K562 (cell line): ENCODE data around the gene TMEM217. TPM values are rescaled to one million over a fixed set of nuclear protein-coding genes. Genes with fewer than 3 reads are reported as not detected.
A peak's percentile ranks its signal among the peaks of the same experiment; 100 is the strongest.

Experiments used
- CHD2 ChIP-seq: IDR thresholded peaks from 2 replicates; pipeline ENCODE4 v1.6.1; 2011; ENCODE audit warnings: low read depth, low read length
- FOXA1 ChIP-seq: fragments of 450-650 bp; IDR thresholded peaks from 2 replicates; pipeline ENCODE4 v1.6.1; 2016; ENCODE audit warnings: mild to moderate bottlenecking, borderline replicate concordance
- HLTF ChIP-seq: fragments of 450-650 bp; IDR thresholded peaks from 2 replicates; pipeline ENCODE4 v1.6.1; 2016
- HNRNPL ChIP-seq: fragments of 200-400 bp; formaldehyde crosslinking; IDR thresholded peaks from 2 replicates; pipeline ENCODE4 v1.6.1; 2017; ENCODE audit warnings: low read depth, mild to moderate bottlenecking, low read length
- MAFK ChIP-seq: IDR thresholded peaks from 2 replicates; pipeline ENCODE4 v1.6.1; 2011; ENCODE audit warnings: low read length, improper control_type of control experiment
- MYBL2 ChIP-seq, 2 experiments: fragments of 450-650 bp in 1 of 2; sonication (generic) in 1 of 2; formaldehyde crosslinking in 1 of 2; IDR thresholded peaks; 2 replicates each; pipeline versions ENCODE4 v1.6.1 to v1.8.1; 2017 to 2022; ENCODE audit warnings: borderline replicate concordance in 1 of 2, inconsistent platforms in 1 of 2, low read depth in 1 of 2, mild to moderate bottlenecking in 1 of 2, missing genetic modification reagents in 1 of 2, moderate library complexity in 1 of 2
- NFE2 ChIP-seq: IDR thresholded peaks from 2 replicates; pipeline ENCODE4 v1.6.1; 2014; ENCODE audit warnings: antibody characterized with exemption, low read depth
- POLR2A ChIP-seq: fragments of 450-650 bp; conservative IDR thresholded peaks from 2 replicates; pipeline ENCODE4 v1.6.1; 2016
- RFX5 ChIP-seq: IDR thresholded peaks from 2 replicates; pipeline ENCODE4 v1.6.1; 2011; ENCODE audit warnings: low read depth, mild to moderate bottlenecking, improper control_type of control experiment, low read length
- SETDB1 ChIP-seq: IDR thresholded peaks from one replicate; pipeline ENCODE4 v1.6.1; 2012; ENCODE audit warnings: low read length, control low read depth, inconsistent platforms
- SMAD3 ChIP-seq: fragments of 450-650 bp; formaldehyde crosslinking; conservative IDR thresholded peaks from 2 replicates; pipeline ENCODE4 v1.4.0; 2020; ENCODE audit warnings: mild to moderate bottlenecking
- SMARCA5 ChIP-seq: fragments of 450-650 bp; IDR thresholded peaks from 2 replicates; pipeline ENCODE4 v1.6.1; 2016
- SMARCE1 ChIP-seq: fragments of 450-650 bp; IDR thresholded peaks from 2 replicates; pipeline ENCODE4 v1.7.1; 2016; ENCODE audit warnings: mild to moderate bottlenecking
- SRSF1 ChIP-seq: fragments of 200-400 bp; formaldehyde crosslinking; IDR thresholded peaks from 2 replicates; pipeline ENCODE4 v1.6.1; 2017; ENCODE audit warnings: mild to moderate bottlenecking, low read depth, low read length, moderate library complexity
- TGIF2 ChIP-seq: sonication (generic); formaldehyde crosslinking; IDR thresholded peaks from 2 replicates; pipeline ENCODE4 v1.8.1; 2022; ENCODE audit warnings: mild to moderate bottlenecking, missing genetic modification reagents, moderate library complexity
- ZBTB17 ChIP-seq: fragments of 450-650 bp; formaldehyde crosslinking; IDR thresholded peaks from 2 replicates; pipeline ENCODE4 v1.4.0; 2020; ENCODE audit warnings: mild to moderate bottlenecking
- ZNF140 ChIP-seq: fragments of 250-450 bp; sonication (Bioruptor Pico); IDR thresholded peaks from 2 replicates; pipeline ENCODE4 v1.8.0; 2021; ENCODE audit warnings: moderate library complexity, mild to moderate bottlenecking, inconsistent platforms
- ZNF217 ChIP-seq: sonication (generic); formaldehyde crosslinking; IDR thresholded peaks from 2 replicates; pipeline ENCODE4 v1.8.0; 2022; ENCODE audit warnings: mild to moderate bottlenecking, missing genetic modification reagents
- ZNF263 ChIP-seq: sonication (generic); formaldehyde crosslinking; IDR thresholded peaks from 2 replicates; pipeline ENCODE4 v1.8.0; 2022; ENCODE audit warnings: mild to moderate bottlenecking, missing genetic modification reagents, borderline replicate concordance
- ZNF436 ChIP-seq: fragments of 250-450, 450-650 bp; sonication (Bioruptor Pico); formaldehyde crosslinking; IDR thresholded peaks from 2 replicates; pipeline ENCODE4 v1.7.0; 2020; ENCODE audit warnings: mild to moderate bottlenecking
- ZNF57 ChIP-seq: fragments of 450-650 bp; formaldehyde crosslinking; IDR thresholded peaks from 2 replicates; pipeline ENCODE4 v1.4.0; 2020; ENCODE audit warnings: mild to moderate bottlenecking, moderate library complexity
- ZNF707 ChIP-seq: fragments of 250-450 bp; sonication (Bioruptor Pico); conservative IDR thresholded peaks from 2 replicates; pipeline ENCODE4 v1.8.0; 2022; ENCODE audit warnings: inconsistent platforms, mild to moderate bottlenecking, moderate library complexity
- polyA plus RNA-seq, 8 experiments: library from polyadenylated mRNA; depleted of rRNA in 4 of 8; stranded (reverse) in 5 of 8; unstranded in 3 of 8; fragments of >200 nt; fragmentation: Nextera tagmentation in 2 of 8; fragmentation: Illumina TruSeq in 1 of 8; extraction: Ambion mirVana in 2 of 8; extraction: Trizol in 1 of 8; gene quantifications; 2 replicates each; pipeline versions ENCODE4 v1.2.1 to v1.2.3, GENCODE V29; 2011 to 2014; ENCODE audit warnings: inconsistent platforms in 1 of 8, missing spikeins in 1 of 8
- total RNA-seq, 7 experiments: library from RNA; depleted of rRNA in 6 of 7; stranded (reverse); fragments of >200 nt in 6 of 7; fragmentation: Illumina TruSeq in 2 of 7; extraction: Trizol in 2 of 7; gene quantifications; 2 replicates each; pipeline versions ENCODE4 v1.2.1 to v1.2.3, GENCODE V29; 2011 to 2021; ENCODE audit warnings: low replicate concordance in 1 of 7
- TF ChIP-seq, protein P1 (sequence below): sonication (generic); formaldehyde crosslinking; IDR thresholded peaks from 2 replicates; pipeline ENCODE4 v1.8.1; 2023; ENCODE audit warnings: mild to moderate bottlenecking, missing genetic modification reagents
- TF ChIP-seq, protein P2 (sequence below): fragments of 450-650 bp; formaldehyde crosslinking; conservative IDR thresholded peaks from 2 replicates; pipeline ENCODE4 v1.4.0; 2022; ENCODE audit warnings: mild to moderate bottlenecking, missing genetic modification characterization
- TF ChIP-seq, protein P3 (sequence below), 2 experiments: IDR thresholded peaks; 2 replicates each; pipeline ENCODE4 v1.6.1; 2012; ENCODE audit warnings: improper control_type of control experiment in 2 of 2, low read depth in 2 of 2, low read length in 2 of 2, borderline replicate concordance in 1 of 2

The TMEM217 gene
- total and polyA plus RNA-seq, 9 of the 15 experiments (the other 6 are each of a cell fraction or from before 2014, with no cell fraction given), result 1.3 to 8.0 (median 1.9) TPM

DNA sequence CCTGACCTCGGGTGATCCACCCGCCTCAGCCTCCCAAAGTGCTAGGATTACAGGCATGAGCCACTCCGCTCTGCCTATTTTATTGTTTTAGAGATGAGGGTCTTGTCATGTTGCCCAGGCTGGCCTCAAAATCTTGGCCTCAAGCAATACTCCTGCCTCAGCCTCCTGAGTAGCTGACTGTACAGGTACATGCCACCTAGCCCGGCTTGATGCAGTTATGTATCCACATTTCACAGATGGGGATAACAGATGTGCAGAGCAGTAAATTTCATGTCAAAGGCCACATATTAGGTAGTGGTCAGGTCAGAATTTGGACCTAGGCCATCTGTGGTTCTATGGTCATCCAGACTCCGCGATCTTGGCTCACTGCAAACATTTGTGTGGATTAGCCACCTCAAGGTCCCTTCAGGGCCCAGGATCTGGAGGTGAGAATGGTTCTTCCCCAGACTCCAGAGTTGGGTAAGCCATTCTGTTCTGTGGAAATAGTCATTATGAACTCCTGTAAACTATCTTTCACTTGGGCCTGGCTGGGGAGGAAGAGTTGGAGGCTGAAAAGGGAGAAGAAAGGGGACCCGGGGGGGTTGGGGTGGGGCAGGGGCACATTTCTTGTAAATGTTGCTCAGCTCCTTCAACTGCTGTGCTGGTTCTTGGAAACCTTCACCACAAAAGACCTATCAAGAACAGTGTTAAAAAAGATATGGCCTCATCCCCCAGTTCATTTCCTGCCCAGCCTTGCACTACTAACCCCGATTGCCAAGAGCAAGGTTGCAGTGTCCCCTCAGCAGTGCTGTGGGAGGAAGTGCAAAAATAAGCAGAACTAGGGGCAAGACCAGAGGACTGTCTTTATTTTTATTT, 75.0 kb downstream of the TMEM217 start (continued):
- TF ChIP-seq FOXA1 (no peak), SMARCA5 (0 out of 2 replicates have a peak, but pooled peaks have one; percentile 24), NFE2 (peak; percentile 73), ZNF140 (CRISPR knock-in tag) (no peak), CHD2 (no peak; the same call in 1 of the 2 replicates), POLR2A (peak; percentile 60), HLTF (no peak), ZNF707 (CRISPR knock-in tag) (no peak; the same call in 1 of the 2 replicates), RFX5 (no peak), ZNF217 (CRISPR knock-in tag) (no peak), SMAD3 (CRISPR knock-in tag) (peak; percentile 75), MAFK (peak; percentile 68), ZNF263 (CRISPR knock-in tag) (no peak), HNRNPL (peak; percentile 78; the same call in 1 of the 2 replicates), TGIF2 (CRISPR knock-in tag) (no peak), MYBL2 (IDR thresholded peaks at IDR 0.05; ENCODE audit: low read depth) (no peak), MYBL2 (CRISPR knock-in tag; IDR thresholded peaks at IDR 0.05; ENCODE audit: borderline replicate concordance) (no peak), ZNF436 (CRISPR knock-in tag) (0 out of 2 replicates have a peak, but pooled peaks have one; percentile 22), SMARCE1 (peak; percentile 95), SRSF1 (no peak), SETDB1 (no peak), ZBTB17 (peak; percentile 87), ZNF57 (CRISPR knock-in tag) (no peak)
- TF ChIP-seq, protein P1, sequence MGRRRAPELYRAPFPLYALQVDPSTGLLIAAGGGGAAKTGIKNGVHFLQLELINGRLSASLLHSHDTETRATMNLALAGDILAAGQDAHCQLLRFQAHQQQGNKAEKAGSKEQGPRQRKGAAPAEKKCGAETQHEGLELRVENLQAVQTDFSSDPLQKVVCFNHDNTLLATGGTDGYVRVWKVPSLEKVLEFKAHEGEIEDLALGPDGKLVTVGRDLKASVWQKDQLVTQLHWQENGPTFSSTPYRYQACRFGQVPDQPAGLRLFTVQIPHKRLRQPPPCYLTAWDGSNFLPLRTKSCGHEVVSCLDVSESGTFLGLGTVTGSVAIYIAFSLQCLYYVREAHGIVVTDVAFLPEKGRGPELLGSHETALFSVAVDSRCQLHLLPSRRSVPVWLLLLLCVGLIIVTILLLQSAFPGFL (CRISPR knock-in tag), result no peak
- TF ChIP-seq, protein P2, sequence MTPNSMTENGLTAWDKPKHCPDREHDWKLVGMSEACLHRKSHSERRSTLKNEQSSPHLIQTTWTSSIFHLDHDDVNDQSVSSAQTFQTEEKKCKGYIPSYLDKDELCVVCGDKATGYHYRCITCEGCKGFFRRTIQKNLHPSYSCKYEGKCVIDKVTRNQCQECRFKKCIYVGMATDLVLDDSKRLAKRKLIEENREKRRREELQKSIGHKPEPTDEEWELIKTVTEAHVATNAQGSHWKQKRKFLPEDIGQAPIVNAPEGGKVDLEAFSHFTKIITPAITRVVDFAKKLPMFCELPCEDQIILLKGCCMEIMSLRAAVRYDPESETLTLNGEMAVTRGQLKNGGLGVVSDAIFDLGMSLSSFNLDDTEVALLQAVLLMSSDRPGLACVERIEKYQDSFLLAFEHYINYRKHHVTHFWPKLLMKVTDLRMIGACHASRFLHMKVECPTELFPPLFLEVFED (CRISPR knock-in tag), result no peak
- TF ChIP-seq, protein P3, sequence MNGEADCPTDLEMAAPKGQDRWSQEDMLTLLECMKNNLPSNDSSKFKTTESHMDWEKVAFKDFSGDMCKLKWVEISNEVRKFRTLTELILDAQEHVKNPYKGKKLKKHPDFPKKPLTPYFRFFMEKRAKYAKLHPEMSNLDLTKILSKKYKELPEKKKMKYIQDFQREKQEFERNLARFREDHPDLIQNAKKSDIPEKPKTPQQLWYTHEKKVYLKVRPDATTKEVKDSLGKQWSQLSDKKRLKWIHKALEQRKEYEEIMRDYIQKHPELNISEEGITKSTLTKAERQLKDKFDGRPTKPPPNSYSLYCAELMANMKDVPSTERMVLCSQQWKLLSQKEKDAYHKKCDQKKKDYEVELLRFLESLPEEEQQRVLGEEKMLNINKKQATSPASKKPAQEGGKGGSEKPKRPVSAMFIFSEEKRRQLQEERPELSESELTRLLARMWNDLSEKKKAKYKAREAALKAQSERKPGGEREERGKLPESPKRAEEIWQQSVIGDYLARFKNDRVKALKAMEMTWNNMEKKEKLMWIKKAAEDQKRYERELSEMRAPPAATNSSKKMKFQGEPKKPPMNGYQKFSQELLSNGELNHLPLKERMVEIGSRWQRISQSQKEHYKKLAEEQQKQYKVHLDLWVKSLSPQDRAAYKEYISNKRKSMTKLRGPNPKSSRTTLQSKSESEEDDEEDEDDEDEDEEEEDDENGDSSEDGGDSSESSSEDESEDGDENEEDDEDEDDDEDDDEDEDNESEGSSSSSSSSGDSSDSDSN (IDR thresholded peaks at IDR 0.05; ENCODE audit: borderline replicate concordance in 1 of 2, low read depth in 2 of 2, low read length in 2 of 2), result 0 out of 4 replicates have a peak, but pooled peaks of 1 of the 2 experiments have one; percentile 42
